DMS 273 (cell line): Measurements from ENCODE around the gene E2F7.
"Not testable (repeated sequence)": the region's sequence is repeated elsewhere in the genome, so short reads cannot be mapped to it uniquely, and the experiment has no call there.

Experiments
- DNase-seq: peaks from one replicate; lab custom pipeline; 2025; ENCODE audit not compliant: unreplicated experiment; lab: John Stamatoyannopoulos, UW

The E2F7 gene

GRCh38 chr12:77065361-77066204, at the start of gene E2F7:
E2F7 (minus strand) TSS chr12:77065569; CDS start chr12:77064635, 934 bp downstream.
- DNase-seq: peak; percentile 96

- no peak for DNase-seq
These were observed 48.6 kb upstream of the E2F7 start for GRCh38 chr12:77113971-77114370.

- DNase-seq: no peak
These were observed 43.3 kb upstream of the E2F7 start for GRCh38 chr12:77108707-77109106.

GRCh38 chr12:77107121-77107520, 41.8 kb upstream of the E2F7 start:
- no peak for DNase-seq

GRCh38 chr12:77104792-77105191, 39.4 kb upstream of the E2F7 start:
- DNase-seq: no peak

- no peak for DNase-seq
These were observed 38.9 kb upstream of the E2F7 start for GRCh38 chr12:77104286-77104685.

GRCh38 chr12:77102691-77103090, 37.3 kb upstream of the E2F7 start:
- DNase-seq: no peak

GRCh38 chr12:77102123-77102522, 36.8 kb upstream of the E2F7 start:
- no peak for DNase-seq

GRCh38 chr12:77099799-77100198, 34.4 kb upstream of the E2F7 start:
- DNase-seq: no peak

GRCh38 chr12:77097846-77098245, 32.5 kb upstream of the E2F7 start:
- DNase-seq: no peak

- not testable (repeated sequence) for DNase-seq
These were observed 26.9 kb upstream of the E2F7 start for GRCh38 chr12:77092227-77092626.

GRCh38 chr12:77089686-77090220, 24.4 kb upstream of the E2F7 start:
- no peak for DNase-seq

- DNase-seq: peak; percentile 50
These were observed 22.1 kb upstream of the E2F7 start for GRCh38 chr12:77087427-77087826.

GRCh38 chr12:77082021-77082420, 16.7 kb upstream of the E2F7 start:
- DNase-seq: no peak

- no peak for DNase-seq
These were observed 14.3 kb upstream of the E2F7 start for GRCh38 chr12:77079631-77080030.

GRCh38 chr12:77078231-77078630, 12.9 kb upstream of the E2F7 start:
- DNase-seq: no peak

GRCh38 chr12:77076886-77077285, 11.5 kb upstream of the E2F7 start:
- DNase-seq: no peak

- not testable (repeated sequence) for DNase-seq
These were observed 8.5 kb upstream of the E2F7 start for GRCh38 chr12:77073894-77074293.

- DNase-seq: peak; percentile 17
These were observed 7.6 kb upstream of the E2F7 start for GRCh38 chr12:77072833-77073495.

- peak; percentile 30 for DNase-seq
These were observed 5.6 kb upstream of the E2F7 start for GRCh38 chr12:77070800-77071449.

GRCh38 chr12:77070382-77070781, 5.0 kb upstream of the E2F7 start:
- peak; percentile 26 for DNase-seq
